ENCODE measurements around the gene CABP5. TPM values are rescaled to one million over a fixed set of nuclear protein-coding genes. Genes with fewer than 3 reads are reported as not detected.

The CABP5 gene
- total RNA-seq, 2 donors from 2014 or later = not detected

- no peaks in the 10 kb centered on the region for H3K36me3 ChIP-seq
- H3K27me3 ChIP-seq (replicated peaks; ENCODE audit: insufficient read depth) = no peaks in the 10 kb centered on the region
- ATAC-seq (ENCODE audit: insufficient number of reproducible peaks, low FRiP score, low read depth) = no peak
- H3K4me3 ChIP-seq = no peak overlapping the region
- no peak overlapping the region for H3K27ac ChIP-seq
- H3K4me1 ChIP-seq (ENCODE audit: control insufficient read depth in 1 of 2, low read depth in 2 of 2) = no peaks in the 10 kb centered on the region
- DNase-seq (ENCODE audit: low spot score) = no peak
- no peaks in the 10 kb centered on the region for H3K9me3 ChIP-seq
- no peak for TF ChIP-seq CTCF (IDR thresholded peaks at IDR 0.05)
Observed at GRCh38 chr19:48010932-48011758, 32.7 kb downstream of the CABP5 start.

DNA sequence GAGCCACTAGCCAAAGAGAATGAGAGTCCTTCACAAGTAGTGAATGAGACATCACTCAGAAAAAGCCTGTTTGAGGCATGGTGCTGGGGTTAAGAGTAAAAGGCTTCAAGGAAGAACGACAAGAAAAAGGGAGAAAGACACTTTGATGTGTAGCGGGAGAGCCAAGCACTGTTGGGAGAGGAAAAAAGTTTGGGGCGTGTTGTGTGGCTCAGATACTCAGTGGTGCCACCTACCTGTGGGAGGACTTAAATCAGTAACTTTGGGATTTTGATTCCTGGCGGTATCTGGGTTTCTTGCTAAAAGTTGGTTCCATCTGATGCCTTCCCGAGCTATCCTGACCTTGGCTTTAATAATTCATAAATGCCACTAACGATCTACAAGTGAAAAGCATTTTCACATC is 37.1 kb downstream of the CABP5 start:
- no peak overlapping the region for H3K4me3 ChIP-seq
- DNase-seq (ENCODE audit: low spot score) = no peak
- no peak for ATAC-seq (ENCODE audit: insufficient number of reproducible peaks, low FRiP score, low read depth)
- no peaks in the 10 kb centered on the region for H3K27me3 ChIP-seq (replicated peaks; ENCODE audit: insufficient read depth)
- no peak for TF ChIP-seq CTCF (IDR thresholded peaks at IDR 0.05)
- no peaks in the 10 kb centered on the region for H3K4me1 ChIP-seq (ENCODE audit: control insufficient read depth in 1 of 2, low read depth in 2 of 2)
- H3K36me3 ChIP-seq = no peaks in the 10 kb centered on the region
- H3K9me3 ChIP-seq = no peaks in the 10 kb centered on the region
- H3K27ac ChIP-seq = no peak overlapping the region

DNA sequence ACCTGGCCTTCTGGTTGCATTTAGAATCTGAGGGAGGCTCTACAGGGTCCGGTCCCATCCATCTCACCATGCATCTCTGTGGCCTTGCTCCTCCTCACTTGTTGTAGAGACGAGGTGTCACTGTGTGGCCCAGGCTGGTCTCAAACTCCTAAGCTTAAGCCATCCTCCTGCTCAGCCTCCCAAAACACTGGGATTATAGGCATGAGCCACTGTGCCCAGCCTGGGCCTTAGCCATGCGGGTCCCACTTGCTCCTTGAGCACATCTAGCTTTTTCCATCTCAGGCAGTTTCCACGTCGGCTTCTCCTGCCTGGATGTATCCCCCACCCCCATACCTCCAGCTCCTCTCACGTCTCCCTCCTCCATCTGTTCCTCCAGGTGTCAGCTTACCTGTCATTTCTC is 39.6 kb downstream of the CABP5 start:
- no peak for ATAC-seq (ENCODE audit: insufficient number of reproducible peaks, low FRiP score, low read depth)
- H3K36me3 ChIP-seq = no peaks in the 10 kb centered on the region

GRCh38 chr19:48000846-48001245 is 43.0 kb downstream of the CABP5 start:
- Histone ChIP-seq H3K4me1 (ENCODE audit: control insufficient read depth in 1 of 2, low read depth in 2 of 2) (no peaks in the 10 kb centered on the region), H3K27ac (no peak overlapping the region), H3K36me3 (no peaks in the 10 kb centered on the region), H3K4me3 (no peak overlapping the region), H3K9me3 (no peaks in the 10 kb centered on the region), H3K27me3 (replicated peaks; ENCODE audit: insufficient read depth) (no peaks in the 10 kb centered on the region)
- TF ChIP-seq CTCF (IDR thresholded peaks at IDR 0.05) = no peak
- DNase-seq (ENCODE audit: low spot score) (no peak), ATAC-seq (ENCODE audit: insufficient number of reproducible peaks, low FRiP score, low read depth) (no peak)

More for the DNA sequence above, 39.6 kb downstream of the CABP5 start:
- DNase-seq (ENCODE audit: low spot score) = no peak
- no peaks in the 10 kb centered on the region for H3K27me3 ChIP-seq (replicated peaks; ENCODE audit: insufficient read depth)
- H3K27ac ChIP-seq = no peak overlapping the region
- H3K4me3 ChIP-seq = no peak overlapping the region
- H3K4me1 ChIP-seq (ENCODE audit: control insufficient read depth in 1 of 2, low read depth in 2 of 2) = no peaks in the 10 kb centered on the region
- H3K9me3 ChIP-seq = no peaks in the 10 kb centered on the region
- TF ChIP-seq CTCF (IDR thresholded peaks at IDR 0.05) = no peak

DNA sequence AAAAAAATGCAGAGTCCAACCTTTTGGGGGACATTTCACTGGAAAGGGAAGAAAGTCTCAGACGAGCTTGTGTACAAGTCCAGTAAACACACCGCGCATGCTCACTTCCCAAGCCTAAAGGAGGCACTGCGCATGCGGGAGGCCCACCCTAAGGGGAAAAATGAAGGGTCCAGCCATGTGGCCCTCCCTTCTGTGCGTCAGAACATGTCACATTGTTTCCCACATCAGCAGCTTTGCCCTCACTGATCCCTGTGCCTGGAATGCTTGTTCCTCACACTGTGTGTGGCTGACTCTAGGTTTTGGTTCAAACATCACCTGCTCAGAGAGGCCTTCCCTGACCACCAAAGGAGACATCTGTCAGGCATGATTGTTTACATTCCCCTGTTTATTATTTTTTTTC is 45.1 kb downstream of the CABP5 start:
- no peaks in the 10 kb centered on the region for H3K27me3 ChIP-seq (replicated peaks; ENCODE audit: insufficient read depth)
- no peak overlapping the region for H3K4me3 ChIP-seq
- no peaks in the 10 kb centered on the region for H3K9me3 ChIP-seq
- H3K27ac ChIP-seq = no peak overlapping the region
- ATAC-seq (ENCODE audit: insufficient number of reproducible peaks, low FRiP score, low read depth) (no peak), DNase-seq (ENCODE audit: low spot score) (no peak)
- no peaks in the 10 kb centered on the region for H3K36me3 ChIP-seq
- H3K4me1 ChIP-seq (ENCODE audit: control insufficient read depth in 1 of 2, low read depth in 2 of 2) = no peaks in the 10 kb centered on the region
- TF ChIP-seq CTCF (IDR thresholded peaks at IDR 0.05) = no peak
